PC-9 (cell line): ENCODE data around the gene IGF2. TPM values are rescaled to one million over a fixed set of nuclear protein-coding genes. Genes with fewer than 3 reads are reported as not detected.

Experiments used
- BruUV-seq: library from RNA; stranded (reverse); fragments of 400-500 nt; replicated peaks from 2 replicates; lab custom pipeline; 2021; lab: Mats Ljungman, UMichigan
- CTCF ChIA-PET: fragments of 300-600 bp; sonication (Branson Sonifier 250); formaldehyde crosslinking; loops from one replicate; lab custom pipeline; 2022; ENCODE audit warnings: antibody characterized with exemption; lab: Charles Lee
- POLR2A ChIA-PET: fragments of 300-600 bp; sonication (Branson Sonifier 250); formaldehyde crosslinking; loops from one replicate; lab custom pipeline; 2022; ENCODE audit warnings: antibody characterized with exemption; ENCODE audit not compliant: unreplicated experiment; lab: Charles Lee
- DNase-seq, 2 experiments: peaks; one replicate each; pipeline versions ENCODE4 v3.0.0 to v3.0.0-alpha.2; 2015 to 2022; ENCODE audit warnings: mixed read lengths in 1 of 2
- H2AFZ ChIP-seq: fragments of 200-600 bp; sonication (generic); 2 replicates; pipeline ENCODE4 v1.8.1; 2017; ENCODE audit warnings: antibody characterized with exemption
- H3F3A ChIP-seq: fragments of 200-600 bp; sonication (generic); 2 replicates; pipeline ENCODE4 v1.8.1; 2017; ENCODE audit warnings: antibody characterized with exemption, mild to moderate bottlenecking, low read depth; ENCODE audit not compliant: insufficient read depth
- H3K27ac ChIP-seq: fragments of 200-600 bp; sonication (generic); 2 replicates; pipeline ENCODE4 v1.6.1; 2016; ENCODE audit warnings: mixed run types
- H3K27me3 ChIP-seq: fragments of 200-600 bp; sonication (generic); 2 replicates; pipeline ENCODE4 v1.6.1; 2016; ENCODE audit warnings: low read depth, mixed run types; ENCODE audit not compliant: insufficient read depth
- H3K36me3 ChIP-seq: fragments of 200-600 bp; sonication (generic); 2 replicates; pipeline ENCODE4 v1.6.1; 2016; ENCODE audit warnings: low read depth, mixed run types
- H3K4me1 ChIP-seq: fragments of 200-600 bp; sonication (generic); replicated peaks from 2 replicates; pipeline ENCODE4 v1.6.1; 2016; ENCODE audit warnings: mixed run types; ENCODE audit not compliant: insufficient read depth
- H3K4me2 ChIP-seq: fragments of 200-600 bp; sonication (generic); 2 replicates; pipeline ENCODE4 v1.6.1; 2017; ENCODE audit warnings: mixed run types
- H3K4me3 ChIP-seq: fragments of 200-600 bp; sonication (generic); 2 replicates; pipeline ENCODE4 v1.6.1; 2016; ENCODE audit warnings: mixed run types
- H3K79me2 ChIP-seq: fragments of 200-600 bp; sonication (generic); 2 replicates; pipeline ENCODE4 v1.6.1; 2017; ENCODE audit warnings: low read depth, mixed run types
- H3K9me2 ChIP-seq: fragments of 200-600 bp; sonication (generic); 2 replicates; pipeline ENCODE4 v1.8.1; 2017; ENCODE audit warnings: mild to moderate bottlenecking; ENCODE audit not compliant: insufficient read depth
- H3K9me3 ChIP-seq: fragments of 200-600 bp; sonication (generic); 2 replicates; pipeline ENCODE4 v1.8.1; 2016; ENCODE audit warnings: low read depth; ENCODE audit not compliant: insufficient read depth
- H4K20me1 ChIP-seq: fragments of 200-600 bp; sonication (generic); 2 replicates; pipeline ENCODE4 v1.8.1; 2017; ENCODE audit not compliant: insufficient read depth
- EZH2 ChIP-seq: fragments of 200-600 bp; sonication (generic); IDR thresholded peaks from 2 replicates; pipeline ENCODE4 v1.8.0; 2017; ENCODE audit warnings: antibody characterized with exemption, low read depth
- intact Hi-C: fragments of 100-400 bp; cut with micrococcal nuclease; formaldehyde crosslinking; loops from one replicate; pipeline ENCODE4 v1.10.0; 2022; ENCODE audit not compliant: unreplicated experiment
- total RNA-seq: library from RNA; stranded (reverse); gene quantifications from 2 replicates; pipeline ENCODE4 v1.2.3, GENCODE V29; 2021
- TF ChIP-seq, protein P1 (sequence below): fragments of 200-600 bp; sonication (generic); conservative IDR thresholded peaks from 2 replicates; pipeline ENCODE4 v1.6.1; 2017; ENCODE audit warnings: mixed run types, antibody characterized with exemption, mild to moderate bottlenecking, moderate library complexity

Gene IGF2
- total RNA-seq, 1 experiment from 2014 or later: 0.24 TPM

- Histone ChIP-seq H4K20me1 (no peaks in the 10 kb centered on the region), H3K4me1 (no peaks in the 10 kb centered on the region), H3K9me2 (no peaks in the 10 kb centered on the region), H3K4me2 (no peak overlapping the region), H3K27ac (no peak overlapping the region), H3K4me3 (no peak overlapping the region), H3K27me3 (no peaks in the 10 kb centered on the region), H2AFZ (no peak overlapping the region), H3K36me3 (no peaks in the 10 kb centered on the region), H3K9me3 (no peaks in the 10 kb centered on the region), H3F3A (peaks cover 4% of the 10 kb centered on the region; the same call in 1 of the 2 replicates), H3K79me2 (no peaks in the 10 kb centered on the region)
- no peak for TF ChIP-seq EZH2
- TF ChIP-seq, protein P1, sequence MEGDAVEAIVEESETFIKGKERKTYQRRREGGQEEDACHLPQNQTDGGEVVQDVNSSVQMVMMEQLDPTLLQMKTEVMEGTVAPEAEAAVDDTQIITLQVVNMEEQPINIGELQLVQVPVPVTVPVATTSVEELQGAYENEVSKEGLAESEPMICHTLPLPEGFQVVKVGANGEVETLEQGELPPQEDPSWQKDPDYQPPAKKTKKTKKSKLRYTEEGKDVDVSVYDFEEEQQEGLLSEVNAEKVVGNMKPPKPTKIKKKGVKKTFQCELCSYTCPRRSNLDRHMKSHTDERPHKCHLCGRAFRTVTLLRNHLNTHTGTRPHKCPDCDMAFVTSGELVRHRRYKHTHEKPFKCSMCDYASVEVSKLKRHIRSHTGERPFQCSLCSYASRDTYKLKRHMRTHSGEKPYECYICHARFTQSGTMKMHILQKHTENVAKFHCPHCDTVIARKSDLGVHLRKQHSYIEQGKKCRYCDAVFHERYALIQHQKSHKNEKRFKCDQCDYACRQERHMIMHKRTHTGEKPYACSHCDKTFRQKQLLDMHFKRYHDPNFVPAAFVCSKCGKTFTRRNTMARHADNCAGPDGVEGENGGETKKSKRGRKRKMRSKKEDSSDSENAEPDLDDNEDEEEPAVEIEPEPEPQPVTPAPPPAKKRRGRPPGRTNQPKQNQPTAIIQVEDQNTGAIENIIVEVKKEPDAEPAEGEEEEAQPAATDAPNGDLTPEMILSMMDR: no peak
- intact Hi-C loops: loop anchor here (2.0 kb wide), 1 partner anchor 461 kb away; no protein-coding TSS in a partner anchor
- no peak for DNase-seq
- ChIA-PET POLR2A (no interaction called here), CTCF (interaction anchor here (0.6 kb wide), 1 partner anchor 131 kb away, joined by 3 read pairs; no protein-coding TSS in a partner anchor)
- BruUV-seq: no TSS peak
These were observed 14.5 kb upstream of the IGF2 start for GRCh38 chr11:2153581-2154194.

GRCh38 chr11:2151500-2152257, 12.5 kb upstream of the IGF2 start:
- Histone ChIP-seq H3F3A (peaks cover 4% of the 10 kb centered on the region; the same call in 1 of the 2 replicates), H3K27me3 (no peaks in the 10 kb centered on the region), H3K4me2 (peak overlapping the region; percentile 46; the same call in 1 of the 2 replicates), H3K9me2 (no peaks in the 10 kb centered on the region), H3K27ac (no peak overlapping the region), H4K20me1 (no peaks in the 10 kb centered on the region), H3K4me1 (no peaks in the 10 kb centered on the region), H3K79me2 (no peaks in the 10 kb centered on the region), H3K9me3 (no peaks in the 10 kb centered on the region), H3K36me3 (no peaks in the 10 kb centered on the region), H2AFZ (no peak overlapping the region), H3K4me3 (no peak overlapping the region)
- ChIA-PET POLR2A (no interaction called here), CTCF (interaction anchor here (0.7 to 3.3 kb wide), 9 partner anchors 115 to 499 kb away, joined by 3 to 26 read pairs (median 5); no protein-coding TSS in a partner anchor)
- TF ChIP-seq, protein P1: peak; percentile 81
- no peak for TF ChIP-seq EZH2
- intact Hi-C loops: loop anchor here (1.0 to 2.0 kb wide), 4 partner anchors 269 to 498 kb away; partner anchors contain the start of gene SYT8
- peak; percentile 54 to 67 for DNase-seq
- no TSS peak for BruUV-seq
